Omental fat pad (tissue), 4 donors: ENCODE data around the gene ANLN. TPM values are rescaled to one million over a fixed set of nuclear protein-coding genes. Genes with fewer than 3 reads are reported as not detected.
"Not testable (repeated sequence)": the region's sequence is repeated elsewhere in the genome, so short reads cannot be mapped to it uniquely, and the experiment has no call there.

Experiments
- ATAC-seq: fragments of 150-250 bp; one replicate; pipeline ENCODE4 v1.9.1; 2016; ENCODE audit warnings: mild to moderate bottlenecking, moderate library complexity; ENCODE audit not compliant: low FRiP score
- DNase-seq: peaks from one replicate; pipeline ENCODE4 v3.0.0-alpha.2; 2019; ENCODE audit warnings: low spot score
- CTCF ChIP-seq, 3 donors: fragments of 450-650 bp; IDR thresholded peaks; one replicate each; pipeline ENCODE4 v1.5.1; 2016 to 2017; ENCODE audit warnings: antibody characterized with exemption in 3 of 3, mild to moderate bottlenecking in 3 of 3, moderate library complexity in 2 of 3
- total RNA-seq, 4 donors: library from RNA; depleted of rRNA; stranded (reverse); fragments of >200 nt; gene quantifications; one replicate each; pipeline ENCODE4 v1.1.0, GENCODE V29; 2016

ANLN gene
- total RNA-seq, 4 donors from 2014 or later, result 2.7 to 10.2 (median 6.4) TPM

GRCh38 chr7:36487756-36488336 lies 98.2 kb downstream of the ANLN start:
- no peak for TF ChIP-seq CTCF (IDR thresholded peaks at IDR 0.05)
- no peak for DNase-seq
- no peak for ATAC-seq

- not testable (repeated sequence) for ATAC-seq
These were observed 99.0 kb downstream of the ANLN start for GRCh38 chr7:36488672-36489071.

GRCh38 chr7:36490419-36490830 lies 100.8 kb downstream of the ANLN start:
- TF ChIP-seq CTCF (IDR thresholded peaks at IDR 0.05), result no peak
- DNase-seq (no peak), ATAC-seq (no peak)

More at GRCh38 chr7:36488672-36489071, 99.0 kb downstream of the ANLN start:
- not testable (repeated sequence) for DNase-seq

- TF ChIP-seq CTCF (IDR thresholded peaks at IDR 0.05), result no peak
- ATAC-seq (no peak), DNase-seq (no peak)
These were observed 101.7 kb downstream of the ANLN start for GRCh38 chr7:36491317-36491716.

GRCh38 chr7:36496576-36496975 lies 106.9 kb downstream of the ANLN start:
- TF ChIP-seq CTCF (IDR thresholded peaks at IDR 0.05), result no peak
- DNase-seq (no peak), ATAC-seq (no peak)

GRCh38 chr7:36497176-36497575 lies 107.5 kb downstream of the ANLN start:
- not testable (repeated sequence) for DNase-seq, ATAC-seq

GRCh38 chr7:36497775-36498174 lies 108.1 kb downstream of the ANLN start:
- ATAC-seq, result no peak
- DNase-seq, result no peak

More at GRCh38 chr7:36497775-36498174, 108.1 kb downstream of the ANLN start:
- no peak for TF ChIP-seq CTCF (IDR thresholded peaks at IDR 0.05)

Other genes with a start within 250 kb of the ANLN start
- gene EEPD1, start 236.6 kb upstream of the ANLN start, total RNA-seq, result 10 to 100 TPM in 3 of 4 donors, 1 to 10 TPM in 1; 6.5 to 23.0 (median 20.1) TPM